Tibial nerve (tissue), 4 donors: ENCODE results near the gene LCE1C. TPM values are rescaled to one million over a fixed set of nuclear protein-coding genes. Genes with fewer than 3 reads are reported as not detected.

ENCODE experiments used
- DNase-seq, 2 donors: peaks; one replicate each; pipeline ENCODE4 v3.0.0-alpha.2; 2019; ENCODE audit warnings: low spot score in 2 of 2
- H3K27ac ChIP-seq, 4 donors: fragments of 200-600 bp; sonication (generic) in 3 of 4; one replicate each; pipeline ENCODE4 v1.5.1; 2017 to 2019; ENCODE audit warnings: mild to moderate bottlenecking in 1 of 4
- H3K27me3 ChIP-seq, 2 donors: fragments of 200-600 bp; sonication (generic) in 1 of 2; one replicate each; pipeline versions ENCODE4 v1.5.1 to v1.6.0; 2017 to 2019
- H3K36me3 ChIP-seq, 3 donors: fragments of 200-600 bp; sonication (generic); one replicate each; pipeline ENCODE4 v1.5.1; 2018 to 2019
- H3K4me1 ChIP-seq, 4 donors: fragments of 200-600 bp; sonication (generic) in 3 of 4; one replicate each; pipeline ENCODE4 v1.5.1; 2017 to 2019
- H3K4me3 ChIP-seq, 4 donors: fragments of 200-600 bp; sonication (generic) in 3 of 4; one replicate each; pipeline ENCODE4 v1.5.1; 2017 to 2019; ENCODE audit warnings: mild to moderate bottlenecking in 1 of 4, moderate library complexity in 1 of 4
- H3K9me3 ChIP-seq, 4 donors: fragments of 200-600 bp; sonication (generic) in 3 of 4; one replicate each; pipeline ENCODE4 v1.5.1; 2017 to 2019
- EP300 ChIP-seq, 2 donors: sonication (generic); formaldehyde crosslinking; IDR thresholded peaks; one replicate each; pipeline ENCODE4 v1.6.1; 2017; ENCODE audit warnings: antibody characterized with exemption in 2 of 2, mild to moderate bottlenecking in 1 of 2
- POLR2A ChIP-seq, 2 donors: fragments of 450-650 bp; IDR thresholded peaks; one replicate each; pipeline ENCODE4 v1.6.1; 2017; ENCODE audit warnings: antibody characterized with exemption in 2 of 2, mild to moderate bottlenecking in 2 of 2, moderate library complexity in 2 of 2
- WGBS, 2 donors: methylation state at CpG; one replicate each; pipeline ENCODE4 v1.1.5; 2018; 5-methylcytosine and 5-hydroxymethylcytosine counted together
- total RNA-seq, 4 donors: library from RNA; depleted of rRNA; stranded (reverse); fragments of >200 nt; gene quantifications; one replicate each; pipeline ENCODE4 v1.1.0, GENCODE V29; 2016
- TF ChIP-seq, protein P1 (sequence below), 5 experiments: fragments of 200-600 bp in 3 of 5; fragments of 450-650 bp in 2 of 5; sonication (generic) in 3 of 5; IDR thresholded peaks; one replicate each; pipeline ENCODE4 v1.5.1; 2016 to 2019; ENCODE audit warnings: antibody characterized with exemption in 5 of 5, mild to moderate bottlenecking in 3 of 5, moderate library complexity in 2 of 5

LCE1C gene
- total RNA-seq, 4 donors from 2014 or later: not detected

DNA sequence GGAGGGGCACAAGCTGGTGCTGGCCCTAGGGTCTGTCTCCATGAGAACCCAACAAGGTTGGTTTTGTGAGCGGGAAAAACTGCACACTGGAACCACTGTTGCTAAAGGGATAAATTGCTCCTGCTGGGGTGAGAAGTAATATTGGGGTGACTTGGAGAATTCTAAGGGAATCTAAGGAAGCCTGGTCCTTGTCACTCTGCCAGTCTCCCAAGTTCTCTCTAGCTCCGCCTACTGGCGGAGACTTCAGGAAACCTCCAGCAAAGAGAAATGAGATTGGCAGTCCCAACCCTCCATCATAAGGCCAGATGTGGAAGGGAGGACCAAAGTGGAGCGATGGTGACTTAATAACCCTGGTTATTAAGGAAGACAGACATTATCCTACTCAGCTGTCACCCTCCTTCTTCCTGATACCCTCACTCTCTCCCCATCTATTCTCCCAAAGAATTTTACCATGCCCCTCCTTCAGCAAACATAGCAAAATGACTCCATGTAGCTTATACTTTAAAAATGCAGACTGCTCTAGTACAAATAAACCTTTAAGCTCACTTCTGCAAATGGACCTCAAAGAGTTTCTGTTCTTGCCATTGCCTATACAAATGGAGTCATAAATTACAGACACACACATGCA lies 28.8 kb downstream of the LCE1C start:
- TF ChIP-seq EP300 (IDR thresholded peaks at IDR 0.05) (no peak), POLR2A (IDR thresholded peaks at IDR 0.05) (no peak)
- TF ChIP-seq, protein P1, sequence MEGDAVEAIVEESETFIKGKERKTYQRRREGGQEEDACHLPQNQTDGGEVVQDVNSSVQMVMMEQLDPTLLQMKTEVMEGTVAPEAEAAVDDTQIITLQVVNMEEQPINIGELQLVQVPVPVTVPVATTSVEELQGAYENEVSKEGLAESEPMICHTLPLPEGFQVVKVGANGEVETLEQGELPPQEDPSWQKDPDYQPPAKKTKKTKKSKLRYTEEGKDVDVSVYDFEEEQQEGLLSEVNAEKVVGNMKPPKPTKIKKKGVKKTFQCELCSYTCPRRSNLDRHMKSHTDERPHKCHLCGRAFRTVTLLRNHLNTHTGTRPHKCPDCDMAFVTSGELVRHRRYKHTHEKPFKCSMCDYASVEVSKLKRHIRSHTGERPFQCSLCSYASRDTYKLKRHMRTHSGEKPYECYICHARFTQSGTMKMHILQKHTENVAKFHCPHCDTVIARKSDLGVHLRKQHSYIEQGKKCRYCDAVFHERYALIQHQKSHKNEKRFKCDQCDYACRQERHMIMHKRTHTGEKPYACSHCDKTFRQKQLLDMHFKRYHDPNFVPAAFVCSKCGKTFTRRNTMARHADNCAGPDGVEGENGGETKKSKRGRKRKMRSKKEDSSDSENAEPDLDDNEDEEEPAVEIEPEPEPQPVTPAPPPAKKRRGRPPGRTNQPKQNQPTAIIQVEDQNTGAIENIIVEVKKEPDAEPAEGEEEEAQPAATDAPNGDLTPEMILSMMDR (IDR thresholded peaks at IDR 0.05): no peak
- no peak for DNase-seq
- Histone ChIP-seq H3K27me3 (no peaks in the 10 kb centered on the region), H3K4me1 (no peaks in the 10 kb centered on the region), H3K36me3 (no peaks in the 10 kb centered on the region), H3K4me3 (no peak overlapping the region), H3K9me3 (peaks cover 0 to 13% (median 0%) of the 10 kb centered on the region in 4 donors), H3K27ac (no peak overlapping the region)
- WGBS, 2 donors: 56 to 58% methylated on average over 4 of the region's 4 CpGs

DNA sequence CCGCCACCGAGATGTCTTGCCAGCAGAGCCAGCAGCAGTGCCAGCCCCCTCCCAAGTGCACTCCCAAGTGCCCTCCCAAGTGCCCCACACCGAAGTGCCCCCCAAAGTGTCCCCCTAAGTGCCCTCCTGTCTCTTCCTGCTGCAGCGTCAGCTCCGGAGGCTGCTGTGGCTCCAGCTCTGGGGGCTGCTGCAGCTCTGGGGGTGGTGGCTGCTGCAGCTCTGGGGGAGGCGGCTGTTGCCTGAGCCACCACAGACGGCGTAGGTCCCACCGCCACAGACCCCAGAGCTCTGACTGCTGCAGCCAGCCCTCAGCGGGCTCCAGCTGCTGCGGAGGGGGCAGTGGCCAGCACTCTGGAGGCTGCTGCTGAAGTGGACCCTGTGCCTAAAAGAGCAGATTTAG lies 30.1 kb downstream of the LCE1C start:
- no peaks in the 10 kb centered on the region for H3K4me1 ChIP-seq
- H3K9me3 ChIP-seq: peaks cover 0 to 17% (median 0%) of the 10 kb centered on the region in 4 donors
- H3K36me3 ChIP-seq: no peaks in the 10 kb centered on the region
- WGBS, 2 donors: 65 to 73% methylated on average over 9 to 10 of the region's 11 CpGs
- no peak for DNase-seq
- no peaks in the 10 kb centered on the region for H3K27me3 ChIP-seq
- no peak overlapping the region for H3K4me3 ChIP-seq
- no peak for TF ChIP-seq POLR2A (IDR thresholded peaks at IDR 0.05)
- no peak for TF ChIP-seq EP300 (IDR thresholded peaks at IDR 0.05)
- TF ChIP-seq, protein P1 (IDR thresholded peaks at IDR 0.05): no peak
- no peak overlapping the region for H3K27ac ChIP-seq

DNA sequence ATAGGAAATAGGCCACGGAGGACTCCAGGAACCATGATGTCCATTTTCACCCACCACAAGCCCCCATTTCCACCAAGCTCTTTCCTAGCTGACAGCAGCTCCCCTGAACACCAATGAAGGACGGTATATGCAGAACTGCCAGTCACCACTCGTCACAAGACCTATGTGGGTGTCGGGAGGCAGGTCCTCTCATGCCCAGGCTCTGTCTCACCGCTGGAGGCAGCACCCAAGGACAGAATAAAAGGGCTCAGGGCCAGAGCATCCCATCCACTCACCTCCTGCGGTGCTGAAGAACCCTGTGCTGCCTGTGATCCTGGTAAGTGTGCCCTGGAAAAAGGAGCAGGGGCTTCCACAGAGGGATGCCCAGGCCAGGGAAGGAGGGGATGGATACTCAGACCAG lies 31.6 kb downstream of the LCE1C start, which contains the start of gene LCE1F:
TSS of gene LCE1F (plus strand) at position 266 of the 400 bp plus-strand sequence. CDS start 1,232 bp downstream, outside the sequence.
- TF ChIP-seq EP300 (IDR thresholded peaks at IDR 0.05) (no peak), POLR2A (IDR thresholded peaks at IDR 0.05) (no peak)
- TF ChIP-seq, protein P1 (IDR thresholded peaks at IDR 0.05): no peak
- 70 to 79% methylated on average over 6 of the region's 6 CpGs for WGBS, 2 donors
- H3K4me3 ChIP-seq: no peak within 1 kb of the TSS
- H3K27ac ChIP-seq: no peak within 1 kb of the TSS
- peaks cover 0 to 17% (median 0%) of the 10 kb centered on the region in 4 donors for H3K9me3 ChIP-seq
- no peaks in the 10 kb centered on the region for H3K36me3 ChIP-seq
- no peaks in the 10 kb centered on the region for H3K4me1 ChIP-seq
- no peaks in the 10 kb centered on the region for H3K27me3 ChIP-seq
- DNase-seq: no peak

DNA sequence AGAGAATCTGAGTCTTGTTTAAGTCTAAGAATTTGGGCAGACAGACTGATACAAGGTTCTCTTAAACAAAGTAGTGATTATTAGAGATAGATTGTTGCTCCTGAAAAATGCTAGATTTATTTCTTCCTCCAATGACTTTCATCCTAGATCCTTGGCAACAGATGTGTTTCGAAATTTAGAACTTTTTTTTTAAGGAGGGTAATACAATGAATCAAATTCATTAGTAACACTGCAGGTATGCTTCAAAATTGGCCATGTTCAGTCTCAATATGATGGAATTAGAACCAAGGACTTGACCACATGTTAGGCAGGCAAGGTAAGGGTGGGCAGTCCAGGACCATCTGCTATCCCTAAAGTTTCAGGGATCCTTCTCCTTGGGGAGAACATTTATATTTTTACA lies 36.0 kb downstream of the LCE1C start:
- Histone ChIP-seq H3K9me3 (peaks cover 0 to 5% (median 0%) of the 10 kb centered on the region in 4 donors), H3K4me3 (no peak overlapping the region), H3K27me3 (no peaks in the 10 kb centered on the region), H3K4me1 (no peaks in the 10 kb centered on the region), H3K27ac (no peak overlapping the region), H3K36me3 (no peaks in the 10 kb centered on the region)
- DNase-seq: no peak
- WGBS, 2 donors: 68 to 79% methylated on average over 1 of the region's 1 CpG
- no peak for TF ChIP-seq EP300 (IDR thresholded peaks at IDR 0.05)
- TF ChIP-seq, protein P1 (IDR thresholded peaks at IDR 0.05): no peak
- TF ChIP-seq POLR2A (IDR thresholded peaks at IDR 0.05): no peak

DNA sequence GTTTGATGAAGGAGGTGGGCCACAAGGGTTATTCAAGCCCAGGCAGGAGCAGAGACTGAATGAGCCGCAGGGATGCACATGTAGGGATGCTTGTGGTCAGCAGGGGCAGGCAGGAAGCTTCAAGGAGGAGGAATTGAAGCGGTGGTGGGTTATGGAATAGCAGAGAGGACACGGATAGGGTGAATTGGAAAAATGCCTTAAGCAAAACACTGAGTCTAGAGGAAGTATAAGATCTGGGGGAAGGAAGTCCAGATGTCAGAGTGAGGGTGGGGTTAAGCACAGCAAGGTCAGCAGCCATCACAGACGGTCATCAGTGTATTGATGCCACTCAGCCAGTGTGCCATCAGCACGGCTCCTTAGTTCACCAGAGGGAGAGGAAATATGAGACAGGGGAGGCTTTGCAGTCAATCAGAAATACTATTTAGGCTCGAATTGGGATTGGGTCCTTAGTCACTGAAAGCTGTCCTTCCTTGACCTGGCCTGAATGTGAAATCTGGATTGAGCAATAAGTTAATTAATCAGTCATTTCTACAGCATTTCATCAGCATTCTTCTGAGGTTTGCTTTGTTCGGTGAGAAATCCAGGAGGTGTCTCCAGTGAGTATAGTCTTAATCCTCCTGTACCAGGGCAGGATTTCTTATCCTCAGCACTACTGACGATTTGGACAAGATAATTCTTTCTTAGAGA lies 37.5 kb downstream of the LCE1C start:
- TF ChIP-seq, protein P1 (IDR thresholded peaks at IDR 0.05): no peak
- TF ChIP-seq EP300 (IDR thresholded peaks at IDR 0.05): no peak
- TF ChIP-seq POLR2A (IDR thresholded peaks at IDR 0.05): no peak
- H3K9me3 ChIP-seq: peaks cover 0 to 3% (median 0%) of the 10 kb centered on the region in 4 donors
- 56 to 63% methylated on average over 8 of the region's 8 CpGs for WGBS, 2 donors
- DNase-seq: no peak
- H3K4me3 ChIP-seq: no peak overlapping the region
- no peak overlapping the region for H3K27ac ChIP-seq
- H3K4me1 ChIP-seq: no peaks in the 10 kb centered on the region
- H3K36me3 ChIP-seq: no peaks in the 10 kb centered on the region
- H3K27me3 ChIP-seq: no peaks in the 10 kb centered on the region
